C4-2B (cell line): ENCODE results near the gene IQGAP2.

Experiments
- H3K27ac ChIP-seq: fragments of 450-650 bp; 2 replicates; pipeline ENCODE4 v1.5.1; 2017
- ZFX ChIP-seq: fragments of 450-650 bp; IDR thresholded peaks from 2 replicates; pipeline ENCODE4 v1.6.1; 2017
- TF ChIP-seq, protein P1 (sequence below): fragments of 450-650 bp; conservative IDR thresholded peaks from 2 replicates; pipeline ENCODE4 v1.5.1; 2017; ENCODE audit warnings: mild to moderate bottlenecking

The IQGAP2 gene

DNA sequence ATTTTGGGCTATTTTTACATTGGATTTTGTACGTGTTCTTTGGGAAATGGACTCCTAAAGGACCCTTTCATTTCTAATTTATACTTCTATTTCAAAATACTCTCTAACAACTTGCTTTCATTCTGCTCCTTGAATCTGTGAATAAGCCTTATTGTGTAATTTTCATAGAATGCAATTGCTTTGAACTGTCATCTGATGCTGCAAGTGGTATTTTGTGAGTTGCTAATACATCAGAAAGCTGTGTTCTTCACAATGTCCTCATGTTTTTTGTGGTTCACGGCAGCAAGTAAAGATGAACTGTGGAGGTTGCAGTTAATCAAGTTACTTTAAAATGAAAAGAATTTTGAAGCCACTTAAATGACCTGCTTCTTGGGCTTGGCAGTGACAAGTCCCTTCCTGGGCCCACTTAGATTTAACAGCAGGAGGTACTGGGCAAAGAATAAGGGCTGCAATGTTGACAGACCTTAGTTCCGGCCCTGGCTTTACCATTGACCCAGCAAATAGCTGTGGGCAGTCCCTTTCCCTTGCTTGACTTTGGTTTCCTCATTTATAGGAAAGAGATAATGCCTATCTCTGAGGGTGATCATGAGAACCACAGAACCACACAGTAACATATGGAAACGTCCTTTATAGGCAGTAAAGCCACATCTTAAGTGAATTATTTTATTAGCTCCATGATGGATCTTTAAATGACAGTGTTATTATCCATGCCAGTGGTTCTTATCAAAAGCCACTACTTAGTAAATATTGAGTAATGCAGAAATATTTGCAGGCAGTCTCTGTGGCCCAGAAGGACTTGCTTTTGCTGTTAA lies 54.8 kb downstream of the IQGAP2 start:
- H3K27ac ChIP-seq = no peak overlapping the region; the same call in 1 of the 2 replicates
- TF ChIP-seq, protein P1, sequence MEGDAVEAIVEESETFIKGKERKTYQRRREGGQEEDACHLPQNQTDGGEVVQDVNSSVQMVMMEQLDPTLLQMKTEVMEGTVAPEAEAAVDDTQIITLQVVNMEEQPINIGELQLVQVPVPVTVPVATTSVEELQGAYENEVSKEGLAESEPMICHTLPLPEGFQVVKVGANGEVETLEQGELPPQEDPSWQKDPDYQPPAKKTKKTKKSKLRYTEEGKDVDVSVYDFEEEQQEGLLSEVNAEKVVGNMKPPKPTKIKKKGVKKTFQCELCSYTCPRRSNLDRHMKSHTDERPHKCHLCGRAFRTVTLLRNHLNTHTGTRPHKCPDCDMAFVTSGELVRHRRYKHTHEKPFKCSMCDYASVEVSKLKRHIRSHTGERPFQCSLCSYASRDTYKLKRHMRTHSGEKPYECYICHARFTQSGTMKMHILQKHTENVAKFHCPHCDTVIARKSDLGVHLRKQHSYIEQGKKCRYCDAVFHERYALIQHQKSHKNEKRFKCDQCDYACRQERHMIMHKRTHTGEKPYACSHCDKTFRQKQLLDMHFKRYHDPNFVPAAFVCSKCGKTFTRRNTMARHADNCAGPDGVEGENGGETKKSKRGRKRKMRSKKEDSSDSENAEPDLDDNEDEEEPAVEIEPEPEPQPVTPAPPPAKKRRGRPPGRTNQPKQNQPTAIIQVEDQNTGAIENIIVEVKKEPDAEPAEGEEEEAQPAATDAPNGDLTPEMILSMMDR = no peak
- no peak for TF ChIP-seq ZFX

GRCh38 chr5:76458486-76458830 lies 55.4 kb downstream of the IQGAP2 start:
- TF ChIP-seq, protein P1 = no peak
- TF ChIP-seq ZFX = no peak
- H3K27ac ChIP-seq = no peak overlapping the region

DNA sequence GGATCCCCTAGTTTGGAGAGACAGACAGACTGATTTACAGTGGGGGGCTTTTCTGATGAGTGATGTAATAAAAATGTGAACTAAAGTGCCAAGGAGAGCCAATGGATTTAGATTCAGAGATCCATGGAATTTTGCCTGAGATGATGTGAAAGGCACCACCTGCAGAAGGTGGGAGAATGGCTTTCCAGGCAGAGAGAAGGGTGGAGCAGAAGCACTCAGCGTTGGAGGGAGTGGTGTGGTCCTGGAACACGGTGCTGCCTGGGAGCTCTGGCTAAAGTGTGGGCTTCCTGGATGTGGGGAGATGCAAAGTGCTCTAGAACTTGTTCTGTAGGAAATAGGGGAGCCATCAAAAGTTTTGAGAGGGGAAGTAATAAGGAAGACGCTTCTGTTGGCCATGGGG lies 57.0 kb downstream of the IQGAP2 start:
- TF ChIP-seq, protein P1 = no peak
- no peak for TF ChIP-seq ZFX
- H3K27ac ChIP-seq = no peak overlapping the region

DNA sequence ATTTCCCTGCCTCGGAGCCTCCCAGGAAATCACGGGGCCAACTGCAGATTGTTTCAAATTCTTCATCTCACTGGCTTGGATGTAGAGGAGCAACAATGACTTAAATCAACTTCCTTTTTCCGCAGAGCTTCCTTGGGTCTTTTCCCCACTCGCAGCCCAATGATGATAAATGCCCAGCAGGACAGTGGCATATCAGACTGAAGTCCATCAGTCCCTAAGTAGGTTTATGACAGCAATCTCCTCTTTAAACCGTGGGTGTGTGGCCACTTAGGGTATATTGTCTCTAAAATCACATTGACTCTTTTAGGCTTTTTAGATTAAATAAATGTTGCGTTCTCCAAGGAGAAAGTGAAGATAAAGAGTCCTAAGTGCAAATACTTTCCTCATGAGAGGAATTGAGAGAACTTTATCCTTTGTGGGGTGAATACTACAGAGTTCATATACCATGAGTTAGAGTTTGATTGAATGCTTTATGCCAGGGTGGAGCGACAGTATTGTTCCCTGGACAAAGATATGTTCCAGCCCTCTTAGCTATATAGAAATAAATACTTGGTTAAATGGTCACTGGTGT lies 59.1 kb downstream of the IQGAP2 start:
- no peak overlapping the region for H3K27ac ChIP-seq
- TF ChIP-seq, protein P1 = no peak
- no peak for TF ChIP-seq ZFX

DNA sequence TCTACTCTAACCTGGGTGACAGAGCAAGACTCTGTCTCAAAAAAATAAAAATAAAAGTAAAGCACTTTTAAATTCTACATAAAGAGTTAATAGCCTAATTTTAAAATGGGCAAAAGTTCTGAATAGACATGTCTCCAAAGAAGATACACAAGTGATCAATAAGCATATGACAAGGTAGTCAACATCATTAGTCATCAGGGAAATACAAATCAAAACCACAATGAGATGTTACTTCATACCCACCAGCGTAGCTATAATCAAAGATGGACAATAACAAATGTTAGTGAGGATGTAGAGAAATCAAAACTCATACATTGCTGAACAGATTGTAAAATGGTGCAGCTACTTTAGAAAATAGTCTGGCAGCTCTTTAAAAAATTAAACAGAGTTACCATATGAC lies 64.1 kb downstream of the IQGAP2 start:
- no peak overlapping the region for H3K27ac ChIP-seq
- TF ChIP-seq ZFX = no peak
- TF ChIP-seq, protein P1 = no peak

DNA sequence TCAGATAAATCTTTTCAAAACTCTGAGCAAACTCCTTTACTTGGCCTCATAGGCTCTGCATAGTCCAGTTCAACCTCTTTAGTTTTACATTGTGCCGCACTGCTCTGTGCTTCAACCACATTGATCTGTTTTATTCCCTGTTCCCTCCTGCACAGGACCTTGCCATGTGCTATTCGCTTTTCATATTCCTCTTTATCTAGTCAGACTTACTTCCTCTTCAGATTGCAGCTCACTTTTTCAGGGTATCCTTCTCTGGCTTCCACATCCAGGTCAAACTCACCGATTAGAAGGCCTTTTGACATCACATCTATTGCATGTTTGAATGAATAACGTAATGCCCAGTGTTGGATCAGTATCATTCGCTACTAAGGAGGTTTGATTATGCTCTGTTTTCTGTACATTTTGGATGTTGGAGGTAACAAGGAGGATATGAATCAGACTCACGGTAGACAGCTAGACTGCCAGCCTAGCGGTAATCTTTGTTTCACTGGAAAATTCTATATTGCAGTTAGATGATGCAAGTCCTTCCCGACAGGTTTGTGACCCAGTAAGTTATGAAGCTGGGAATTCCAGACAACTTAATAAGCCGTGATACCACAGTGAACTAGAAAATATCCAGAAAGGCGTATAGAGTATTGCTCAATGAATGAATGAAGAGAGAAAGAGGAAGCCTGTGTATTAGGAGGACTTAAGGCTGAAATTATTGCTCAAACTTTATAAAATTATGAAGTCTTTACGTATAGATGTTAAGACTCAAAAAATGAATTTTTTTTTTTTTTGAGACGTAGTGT lies 65.7 kb downstream of the IQGAP2 start:
- no peak overlapping the region for H3K27ac ChIP-seq
- no peak for TF ChIP-seq ZFX
- TF ChIP-seq, protein P1 = no peak
